ENCODE data around the gene IFT122.
"Not testable (repeated sequence)": the region's sequence is repeated elsewhere in the genome, so short reads cannot be mapped to it uniquely, and the experiment has no call there.

The IFT122 gene

GRCh38 chr3:129474984-129475804, 35.2 kb downstream of the IFT122 start:
- DNase-seq, result no peak

GRCh38 chr3:129475863-129476262, 35.8 kb downstream of the IFT122 start:
- no peak for DNase-seq

GRCh38 chr3:129476586-129476985, 36.6 kb downstream of the IFT122 start:
- DNase-seq, result no peak

- not testable (repeated sequence) for DNase-seq
These were observed 41.3 kb downstream of the IFT122 start for GRCh38 chr3:129481225-129481765.

- DNase-seq, result no peak
These were observed 41.8 kb downstream of the IFT122 start for GRCh38 chr3:129481766-129482332.

GRCh38 chr3:129482721-129483120, 42.7 kb downstream of the IFT122 start:
- DNase-seq, result no peak

GRCh38 chr3:129483870-129484269, 43.8 kb downstream of the IFT122 start:
- DNase-seq, result no peak

- not testable (repeated sequence) for DNase-seq
These were observed 45.1 kb downstream of the IFT122 start for GRCh38 chr3:129485146-129485545.

GRCh38 chr3:129485721-129486663, 46.0 kb downstream of the IFT122 start:
- no peak for DNase-seq

GRCh38 chr3:129486664-129487035, 46.6 kb downstream of the IFT122 start:
- no peak for DNase-seq

GRCh38 chr3:129487183-129487867, 47.3 kb downstream of the IFT122 start:
- no peak for DNase-seq

- DNase-seq, result not testable (repeated sequence)
These were observed 47.9 kb downstream of the IFT122 start for GRCh38 chr3:129487868-129488335.

GRCh38 chr3:129489258-129489657, 49.2 kb downstream of the IFT122 start:
- DNase-seq, result not testable (repeated sequence)

GRCh38 chr3:129490273-129490675, 50.2 kb downstream of the IFT122 start:
- no peak for DNase-seq

- not testable (repeated sequence) for DNase-seq
These were observed 51.1 kb downstream of the IFT122 start for GRCh38 chr3:129491077-129491476.

GRCh38 chr3:129491794-129492193, 51.8 kb downstream of the IFT122 start:
- DNase-seq, result no peak

GRCh38 chr3:129492691-129493090, 52.7 kb downstream of the IFT122 start:
- DNase-seq, result no peak

- DNase-seq, result no peak
These were observed 53.2 kb downstream of the IFT122 start for GRCh38 chr3:129493206-129493605.

- not testable (repeated sequence) for DNase-seq
These were observed 54.5 kb downstream of the IFT122 start for GRCh38 chr3:129494499-129494898.

- DNase-seq, result not testable (repeated sequence)
These were observed 55.1 kb downstream of the IFT122 start for GRCh38 chr3:129495006-129495639.

- not testable (repeated sequence) for DNase-seq
These were observed 57.9 kb downstream of the IFT122 start for GRCh38 chr3:129497876-129498275.
